HFF-Myc (cell line): Measurements from ENCODE around the gene CHPF.

ENCODE experiments used
- DNase-seq: peaks from one replicate; pipeline ENCODE4 v3.0.0-alpha.2; 2011; ENCODE audit warnings: low read depth; ENCODE audit errors: extremely low read depth
- H3K4me3 ChIP-seq: replicated peaks from 2 replicates; pipeline ENCODE4 v1.5.1; 2011; ENCODE audit warnings: low read depth, mild to moderate bottlenecking, control low read depth, low read length
- TF ChIP-seq, protein P1 (sequence below): IDR thresholded peaks from 2 replicates; pipeline ENCODE4 v1.5.1; 2012; ENCODE audit warnings: mild to moderate bottlenecking, low read depth, low read length, control low read depth; ENCODE audit errors: missing control alignments

Gene CHPF

DNA sequence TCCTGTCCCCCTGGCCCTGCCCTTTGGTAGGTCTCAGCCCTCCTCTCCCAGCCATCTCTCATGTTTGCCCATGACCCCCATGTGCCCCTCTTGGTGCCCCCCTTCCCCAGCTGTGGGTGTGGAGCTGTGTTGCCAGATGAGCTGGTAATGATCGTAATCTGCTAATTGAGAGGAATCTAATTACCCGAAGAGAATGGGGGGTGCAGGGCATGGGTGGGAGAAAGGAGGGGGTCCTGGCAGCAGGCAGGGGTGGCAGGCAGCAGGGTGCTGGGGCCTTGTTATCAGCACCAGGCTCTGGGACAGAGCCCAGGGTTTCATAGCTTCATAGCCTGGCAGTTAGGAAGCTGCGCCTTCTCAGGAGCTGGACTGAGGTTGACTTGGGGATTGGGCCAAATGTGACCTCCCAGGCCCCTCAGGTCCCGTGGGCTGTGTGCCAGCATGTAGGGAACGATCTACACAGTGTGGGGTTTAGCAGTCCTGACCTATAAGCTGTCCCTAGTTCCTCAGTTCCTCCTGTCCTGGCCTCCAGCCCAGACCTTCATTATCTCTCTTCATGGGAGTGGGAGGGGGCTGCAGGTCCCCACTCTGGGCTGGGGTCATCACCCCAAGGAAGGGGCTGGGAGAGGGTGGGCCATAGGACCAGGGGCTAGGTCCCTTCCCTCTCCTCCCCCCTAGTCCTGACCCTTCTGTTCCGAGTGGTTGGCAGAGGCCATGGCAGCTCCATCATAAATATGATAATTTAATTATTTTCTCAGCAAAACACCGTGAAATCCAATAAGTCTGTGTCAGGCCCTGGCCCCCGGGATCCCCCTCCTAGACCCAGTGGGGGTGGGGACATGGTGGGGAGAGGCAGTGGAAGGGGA lies 35.8 kb downstream of the CHPF start:
- no peak for DNase-seq
- no peak overlapping the region for H3K4me3 ChIP-seq
- TF ChIP-seq, protein P1, sequence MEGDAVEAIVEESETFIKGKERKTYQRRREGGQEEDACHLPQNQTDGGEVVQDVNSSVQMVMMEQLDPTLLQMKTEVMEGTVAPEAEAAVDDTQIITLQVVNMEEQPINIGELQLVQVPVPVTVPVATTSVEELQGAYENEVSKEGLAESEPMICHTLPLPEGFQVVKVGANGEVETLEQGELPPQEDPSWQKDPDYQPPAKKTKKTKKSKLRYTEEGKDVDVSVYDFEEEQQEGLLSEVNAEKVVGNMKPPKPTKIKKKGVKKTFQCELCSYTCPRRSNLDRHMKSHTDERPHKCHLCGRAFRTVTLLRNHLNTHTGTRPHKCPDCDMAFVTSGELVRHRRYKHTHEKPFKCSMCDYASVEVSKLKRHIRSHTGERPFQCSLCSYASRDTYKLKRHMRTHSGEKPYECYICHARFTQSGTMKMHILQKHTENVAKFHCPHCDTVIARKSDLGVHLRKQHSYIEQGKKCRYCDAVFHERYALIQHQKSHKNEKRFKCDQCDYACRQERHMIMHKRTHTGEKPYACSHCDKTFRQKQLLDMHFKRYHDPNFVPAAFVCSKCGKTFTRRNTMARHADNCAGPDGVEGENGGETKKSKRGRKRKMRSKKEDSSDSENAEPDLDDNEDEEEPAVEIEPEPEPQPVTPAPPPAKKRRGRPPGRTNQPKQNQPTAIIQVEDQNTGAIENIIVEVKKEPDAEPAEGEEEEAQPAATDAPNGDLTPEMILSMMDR, result no peak

DNA sequence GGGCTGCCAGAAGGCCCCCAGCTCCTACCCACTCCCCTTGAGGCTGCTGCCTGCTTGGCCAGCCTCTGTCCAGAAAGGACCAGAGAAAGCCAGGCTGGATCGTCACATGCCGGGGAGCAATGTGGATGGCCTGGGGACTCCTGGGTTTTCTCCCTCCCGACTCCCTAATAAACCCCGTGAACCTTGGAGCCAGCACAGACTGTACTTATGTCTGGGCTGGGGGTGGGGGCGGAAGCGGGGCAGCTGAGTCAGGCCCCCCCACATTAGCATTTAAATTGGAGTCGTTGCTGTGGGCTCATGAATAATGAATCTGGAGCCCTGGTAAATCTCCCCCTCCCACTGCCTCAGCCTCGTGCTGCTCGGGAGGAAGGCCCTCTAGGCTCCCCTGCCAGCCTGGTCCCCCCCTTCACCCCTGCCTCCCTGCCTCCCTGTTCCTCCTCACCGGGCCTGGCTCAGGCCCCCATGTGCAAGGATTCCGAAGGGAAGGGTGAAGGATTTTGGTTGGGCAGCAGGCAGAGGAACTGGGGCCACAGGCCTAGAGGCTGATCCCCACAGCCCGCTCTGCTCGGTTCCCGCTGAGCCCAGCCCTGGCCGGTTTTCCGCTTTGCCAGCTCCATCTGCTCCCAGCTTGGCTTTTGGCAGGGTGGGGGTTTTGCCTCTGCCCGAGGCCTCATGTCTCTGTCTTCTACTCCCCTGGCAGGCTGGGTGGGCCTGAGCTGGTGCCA lies 36.6 kb downstream of the CHPF start:
- TF ChIP-seq, protein P1, result no peak
- no peak overlapping the region for H3K4me3 ChIP-seq
- DNase-seq, result no peak

DNA sequence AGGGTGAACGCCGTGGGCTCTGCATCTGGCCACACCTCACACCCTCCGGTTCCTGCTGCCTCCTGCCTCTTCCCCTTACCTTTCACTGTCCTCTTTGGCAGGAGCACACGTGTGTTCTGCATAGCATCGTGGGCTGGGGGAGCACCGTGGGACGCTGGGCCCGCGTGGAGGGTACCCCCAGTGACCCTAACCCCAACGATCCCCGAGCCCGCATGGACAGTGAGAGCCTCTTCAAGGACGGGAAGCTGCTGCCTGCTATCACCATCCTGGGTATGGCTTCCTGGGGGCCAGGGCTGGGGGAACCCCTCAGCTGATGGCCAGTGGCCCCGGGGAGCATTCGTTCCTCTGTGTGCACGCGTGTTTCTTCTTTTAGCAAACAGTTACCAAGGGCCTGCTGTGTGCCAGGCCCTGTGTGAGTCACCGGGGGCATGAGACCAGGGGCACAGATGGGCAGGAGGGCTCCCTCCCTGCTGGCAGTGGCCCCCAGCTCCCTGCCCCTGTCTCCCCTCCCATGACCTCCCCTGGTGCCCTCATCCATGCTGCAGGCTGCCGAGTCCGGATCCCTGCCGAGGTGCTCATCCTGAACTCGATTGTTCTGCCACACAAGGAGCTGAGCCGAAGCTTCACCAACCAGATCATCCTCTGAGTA lies 37.3 kb downstream of the CHPF start:
- H3K4me3 ChIP-seq, result no peak overlapping the region
- no peak for DNase-seq
- TF ChIP-seq, protein P1, result no peak

DNA sequence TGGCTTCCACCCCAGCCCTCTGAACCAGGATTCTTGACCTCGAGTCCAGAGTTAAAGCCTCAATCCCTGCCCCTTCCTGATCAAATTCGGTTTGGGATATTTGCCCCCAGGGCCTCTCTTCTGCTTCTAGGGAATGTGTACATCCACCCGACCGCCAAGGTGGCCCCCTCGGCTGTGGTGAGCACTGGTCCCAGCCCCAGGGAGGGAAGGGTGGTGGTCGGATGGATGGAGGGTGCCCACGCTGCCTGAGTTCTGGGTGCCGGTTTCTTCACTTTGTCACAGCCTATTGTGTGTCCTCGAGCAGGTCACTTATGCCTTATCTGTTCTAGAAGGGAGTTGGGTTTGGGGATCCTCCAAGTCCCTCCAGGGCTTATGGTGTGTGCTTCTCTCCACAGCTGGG lies 38.0 kb downstream of the CHPF start:
- TF ChIP-seq, protein P1, result no peak
- H3K4me3 ChIP-seq, result no peak overlapping the region
- no peak for DNase-seq

DNA sequence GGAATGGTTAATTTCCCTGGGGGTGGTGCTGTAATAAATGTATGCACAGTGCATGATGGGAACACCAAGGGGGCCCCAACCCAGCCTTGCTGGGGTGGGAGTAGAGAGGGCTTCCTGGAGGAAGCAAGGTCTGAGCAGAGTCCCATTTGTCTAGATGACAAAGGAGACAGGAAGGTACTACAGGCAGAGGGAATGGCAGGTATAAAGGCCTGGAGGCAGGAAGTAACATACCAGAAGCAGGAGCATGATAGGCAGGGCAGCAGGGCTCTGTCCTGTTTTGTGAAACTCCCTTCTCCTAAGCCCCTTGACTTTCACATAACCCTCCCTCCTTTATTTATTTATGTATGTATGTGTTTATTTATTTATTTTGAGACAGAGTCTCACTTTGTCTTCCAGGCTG lies 41.0 kb downstream of the CHPF start:
- DNase-seq, result no peak
- TF ChIP-seq, protein P1, result no peak
- H3K4me3 ChIP-seq, result no peak overlapping the region

DNA sequence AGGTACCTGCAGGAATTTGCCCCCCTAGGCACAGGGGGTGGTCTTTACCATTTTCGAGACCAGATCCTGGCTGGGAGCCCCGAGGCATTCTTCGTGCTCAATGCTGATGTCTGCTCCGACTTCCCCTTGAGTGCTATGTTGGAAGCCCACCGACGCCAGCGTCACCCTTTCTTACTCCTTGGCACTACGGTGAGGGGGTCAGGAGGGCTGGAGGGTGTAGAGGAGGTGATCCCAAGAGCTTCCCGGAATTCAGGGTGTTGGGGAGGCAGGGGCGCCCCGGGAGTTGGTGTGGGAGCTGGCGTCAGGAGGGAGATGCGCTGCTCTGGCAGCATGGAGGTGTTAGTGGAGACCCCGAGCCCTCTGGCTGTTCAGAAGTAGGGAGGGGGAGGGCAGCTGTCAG lies 41.8 kb downstream of the CHPF start:
- TF ChIP-seq, protein P1, result no peak
- DNase-seq, result no peak
- no peak overlapping the region for H3K4me3 ChIP-seq
